Gastrocnemius medialis (tissue), 4 donors: ENCODE measurements around the gene PGD. TPM values are rescaled to one million over a fixed set of nuclear protein-coding genes. Genes with fewer than 3 reads are reported as not detected.
"Not testable (repeated sequence)": the region's sequence is repeated elsewhere in the genome, so short reads cannot be mapped to it uniquely, and the experiment has no call there.

Experiments used
- ATAC-seq, 2 donors: fragments of 150-250 bp; one replicate each; pipeline ENCODE4 v1.9.1; 2016
- DNase-seq, 2 donors: peaks; one replicate each; pipeline ENCODE4 v3.0.0-alpha.2; 2019
- H3K27ac ChIP-seq, 4 donors: fragments of 200-600 bp; sonication (generic); 1 replicate in 1 of 4; 2 replicates in 3 of 4; pipeline ENCODE4 v1.5.1; 2016 to 2018; ENCODE audit warnings: mild to moderate bottlenecking in 2 of 4, moderate library complexity in 1 of 4
- H3K27me3 ChIP-seq, 3 donors: fragments of 200-600 bp; sonication (generic) in 2 of 3; 1 replicate in 1 of 3; 2 replicates in 2 of 3; pipeline versions ENCODE4 v1.5.1 to v1.6.0; 2016 to 2019; ENCODE audit warnings: mild to moderate bottlenecking in 1 of 3, moderate library complexity in 1 of 3
- H3K36me3 ChIP-seq, 2 donors: fragments of 200-600 bp; sonication (generic) in 1 of 2; one replicate each; pipeline ENCODE4 v1.5.1; 2017 to 2018
- H3K4me1 ChIP-seq, 2 donors: fragments of 200-600 bp; sonication (generic) in 1 of 2; one replicate each; pipeline ENCODE4 v1.5.1; 2016 to 2017; ENCODE audit warnings: mild to moderate bottlenecking in 2 of 2
- H3K4me3 ChIP-seq, 4 donors: fragments of 200-600 bp; sonication (generic) in 3 of 4; 1 replicate in 1 of 4; 2 replicates in 3 of 4; pipeline ENCODE4 v1.5.1; 2016 to 2019; ENCODE audit warnings: mild to moderate bottlenecking in 2 of 4
- H3K9me3 ChIP-seq, 3 donors: fragments of 200-600 bp; sonication (generic) in 2 of 3; 1 replicate in 1 of 3; 2 replicates in 2 of 3; pipeline ENCODE4 v1.5.1; 2016 to 2019
- POLR2A ChIP-seq, 2 donors: fragments of 450-650 bp; IDR thresholded peaks; one replicate each; pipeline ENCODE4 v1.6.1; 2017; ENCODE audit warnings: antibody characterized with exemption in 2 of 2, mild to moderate bottlenecking in 2 of 2, moderate library complexity in 2 of 2
- in situ Hi-C, 4 donors: fragments of 200-750 bp; cut with MboI; loops; one replicate each; pipeline versions ENCODE4 v1.15.0 to v1.8.0; 2017; ENCODE audit warnings: low sequenced_read_pairs in 4 of 4
- intact Hi-C: fragments of 100-400 bp; cut with DNase I; formaldehyde crosslinking; loops from one replicate; pipeline ENCODE4 v1.15.1; 2023; ENCODE audit warnings: low total_unique reads
- total RNA-seq, 4 donors: library from RNA; depleted of rRNA; stranded (reverse); fragments of >200 nt; gene quantifications; one replicate each; pipeline versions ENCODE4 v1.1.0 to v1.2.3, GENCODE V29; 2016
- TF ChIP-seq, protein P1 (sequence below), 5 experiments: fragments of 450-650 bp in 3 of 5; fragments of 200-600 bp in 2 of 5; sonication (generic) in 2 of 5; IDR thresholded peaks in 4 of 5; conservative IDR thresholded peaks in 1 of 5; 1 replicate in 4 of 5; 2 replicates in 1 of 5; pipeline ENCODE4 v1.5.1; 2016 to 2019; ENCODE audit warnings: antibody characterized with exemption in 5 of 5, mild to moderate bottlenecking in 3 of 5, moderate library complexity in 3 of 5

PGD gene
- total RNA-seq, 4 donors from 2014 or later, result 23.8 to 48.7 (median 39.3) TPM

DNA sequence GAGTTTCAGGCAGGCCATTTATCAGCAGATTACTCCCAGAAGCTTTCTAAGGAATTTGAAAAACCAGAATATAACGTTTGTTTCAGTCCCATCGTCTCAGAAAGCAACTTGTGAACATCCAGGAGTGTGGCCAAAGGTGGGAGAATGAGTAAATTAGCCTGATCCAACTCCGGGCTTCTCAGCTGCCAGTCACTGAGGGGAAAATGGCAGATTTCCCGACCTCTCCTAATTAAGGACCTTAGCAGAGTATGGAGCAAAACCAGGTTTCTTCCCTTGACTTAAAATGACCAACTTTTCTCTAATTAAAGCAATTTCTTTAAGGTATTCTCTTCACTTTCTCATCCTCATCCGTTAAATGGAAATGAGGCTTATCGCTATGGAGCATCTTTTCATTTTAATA lies 52.0 kb downstream of the PGD start:
- DNase-seq, result no peak
- no peak for TF ChIP-seq POLR2A (IDR thresholded peaks at IDR 0.05)
- TF ChIP-seq, protein P1, sequence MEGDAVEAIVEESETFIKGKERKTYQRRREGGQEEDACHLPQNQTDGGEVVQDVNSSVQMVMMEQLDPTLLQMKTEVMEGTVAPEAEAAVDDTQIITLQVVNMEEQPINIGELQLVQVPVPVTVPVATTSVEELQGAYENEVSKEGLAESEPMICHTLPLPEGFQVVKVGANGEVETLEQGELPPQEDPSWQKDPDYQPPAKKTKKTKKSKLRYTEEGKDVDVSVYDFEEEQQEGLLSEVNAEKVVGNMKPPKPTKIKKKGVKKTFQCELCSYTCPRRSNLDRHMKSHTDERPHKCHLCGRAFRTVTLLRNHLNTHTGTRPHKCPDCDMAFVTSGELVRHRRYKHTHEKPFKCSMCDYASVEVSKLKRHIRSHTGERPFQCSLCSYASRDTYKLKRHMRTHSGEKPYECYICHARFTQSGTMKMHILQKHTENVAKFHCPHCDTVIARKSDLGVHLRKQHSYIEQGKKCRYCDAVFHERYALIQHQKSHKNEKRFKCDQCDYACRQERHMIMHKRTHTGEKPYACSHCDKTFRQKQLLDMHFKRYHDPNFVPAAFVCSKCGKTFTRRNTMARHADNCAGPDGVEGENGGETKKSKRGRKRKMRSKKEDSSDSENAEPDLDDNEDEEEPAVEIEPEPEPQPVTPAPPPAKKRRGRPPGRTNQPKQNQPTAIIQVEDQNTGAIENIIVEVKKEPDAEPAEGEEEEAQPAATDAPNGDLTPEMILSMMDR (IDR thresholded peaks at IDR 0.05 in 4 of 5, conservative IDR thresholded peaks at IDR 0.05 in 1 of 5), result no peak
- Histone ChIP-seq H3K36me3 (no peaks in the 10 kb centered on the region), H3K4me1 (no peaks in the 10 kb centered on the region), H3K27me3 (peaks cover 9 to 10% (median 9%) of the 10 kb centered on the region in 3 donors), H3K9me3 (no peaks in the 10 kb centered on the region), H3K27ac (no peak overlapping the region), H3K4me3 (no peak overlapping the region)
- intact Hi-C loops (no loop called here), in situ Hi-C loops (no loop called here)
- no peak for ATAC-seq

GRCh38 chr1:10451287-10451686 lies 52.4 kb downstream of the PGD start:
- Histone ChIP-seq H3K36me3 (no peaks in the 10 kb centered on the region), H3K27ac (no peak overlapping the region), H3K4me3 (no peak overlapping the region), H3K27me3 (peaks cover 9 to 10% (median 9%) of the 10 kb centered on the region in 3 donors), H3K9me3 (no peaks in the 10 kb centered on the region), H3K4me1 (no peaks in the 10 kb centered on the region)
- TF ChIP-seq, protein P1 (IDR thresholded peaks at IDR 0.05 in 4 of 5, conservative IDR thresholded peaks at IDR 0.05 in 1 of 5), result no peak
- no peak for TF ChIP-seq POLR2A (IDR thresholded peaks at IDR 0.05)
- DNase-seq, result no peak
- ATAC-seq, result no peak
- intact Hi-C loops (no loop called here), in situ Hi-C loops (no loop called here)

DNA sequence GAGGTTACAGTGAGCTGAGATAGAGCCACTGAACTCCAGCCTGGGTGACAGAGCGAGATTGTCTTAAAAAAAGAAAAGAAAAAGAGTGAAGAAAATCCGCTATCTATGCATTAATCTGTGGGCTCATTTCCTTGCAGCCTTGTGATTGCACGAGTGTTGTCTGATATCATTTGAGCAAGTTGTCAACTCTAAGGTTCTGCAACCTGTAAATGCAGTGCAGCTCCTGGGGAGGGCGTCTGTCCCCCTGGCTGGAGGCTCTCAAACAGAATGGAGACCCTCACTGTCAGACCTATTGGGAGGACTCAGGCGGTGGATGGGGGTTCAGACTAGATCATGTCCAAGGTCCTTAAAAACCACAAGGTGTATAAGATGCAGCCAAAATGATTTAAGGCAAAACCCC lies 57.2 kb downstream of the PGD start:
- Histone ChIP-seq H3K4me1 (no peaks in the 10 kb centered on the region), H3K9me3 (no peaks in the 10 kb centered on the region), H3K27me3 (no peaks in the 10 kb centered on the region), H3K27ac (no peak overlapping the region), H3K36me3 (peaks cover 0 to 6% of the 10 kb centered on the region in 2 donors), H3K4me3 (no peak overlapping the region)
- DNase-seq (no peak), ATAC-seq (no peak)
- intact Hi-C loops (no loop called here), in situ Hi-C loops (no loop called here)
- TF ChIP-seq, protein P1 (IDR thresholded peaks at IDR 0.05 in 4 of 5, conservative IDR thresholded peaks at IDR 0.05 in 1 of 5), result no peak
- TF ChIP-seq POLR2A (IDR thresholded peaks at IDR 0.05), result no peak

GRCh38 chr1:10456661-10457060 lies 57.8 kb downstream of the PGD start:
- Histone ChIP-seq H3K27ac (no peak overlapping the region), H3K4me1 (no peaks in the 10 kb centered on the region), H3K9me3 (no peaks in the 10 kb centered on the region), H3K36me3 (peaks cover 0 to 12% of the 10 kb centered on the region in 2 donors), H3K27me3 (no peaks in the 10 kb centered on the region), H3K4me3 (no peak overlapping the region)
- ATAC-seq (no peak), DNase-seq (no peak)
- TF ChIP-seq, protein P1 (IDR thresholded peaks at IDR 0.05 in 4 of 5, conservative IDR thresholded peaks at IDR 0.05 in 1 of 5), result no peak
- TF ChIP-seq POLR2A (IDR thresholded peaks at IDR 0.05), result no peak
- in situ Hi-C loops, result no loop called here
- intact Hi-C loops, result no loop called here

GRCh38 chr1:10457462-10457861 lies 58.6 kb downstream of the PGD start:
- in situ Hi-C loops, DNase-seq, H3K4me3 ChIP-seq, ATAC-seq, H3K27me3 ChIP-seq, H3K9me3 ChIP-seq, intact Hi-C loops, H3K27ac ChIP-seq, H3K4me1 ChIP-seq: not testable (repeated sequence)
- H3K36me3 ChIP-seq, result peaks cover 0 to 20% of the 10 kb centered on the region in 2 donors
